CMK (cell line): Measurements from ENCODE around the gene CARMIL1.
A peak's percentile ranks its signal among the peaks of the same experiment; 100 is the strongest.

Experiments used
- DNase-seq: peaks from one replicate; pipeline ENCODE4 v3.0.0-alpha.2; 2010; ENCODE audit warnings: low read depth

Gene CARMIL1

DNA sequence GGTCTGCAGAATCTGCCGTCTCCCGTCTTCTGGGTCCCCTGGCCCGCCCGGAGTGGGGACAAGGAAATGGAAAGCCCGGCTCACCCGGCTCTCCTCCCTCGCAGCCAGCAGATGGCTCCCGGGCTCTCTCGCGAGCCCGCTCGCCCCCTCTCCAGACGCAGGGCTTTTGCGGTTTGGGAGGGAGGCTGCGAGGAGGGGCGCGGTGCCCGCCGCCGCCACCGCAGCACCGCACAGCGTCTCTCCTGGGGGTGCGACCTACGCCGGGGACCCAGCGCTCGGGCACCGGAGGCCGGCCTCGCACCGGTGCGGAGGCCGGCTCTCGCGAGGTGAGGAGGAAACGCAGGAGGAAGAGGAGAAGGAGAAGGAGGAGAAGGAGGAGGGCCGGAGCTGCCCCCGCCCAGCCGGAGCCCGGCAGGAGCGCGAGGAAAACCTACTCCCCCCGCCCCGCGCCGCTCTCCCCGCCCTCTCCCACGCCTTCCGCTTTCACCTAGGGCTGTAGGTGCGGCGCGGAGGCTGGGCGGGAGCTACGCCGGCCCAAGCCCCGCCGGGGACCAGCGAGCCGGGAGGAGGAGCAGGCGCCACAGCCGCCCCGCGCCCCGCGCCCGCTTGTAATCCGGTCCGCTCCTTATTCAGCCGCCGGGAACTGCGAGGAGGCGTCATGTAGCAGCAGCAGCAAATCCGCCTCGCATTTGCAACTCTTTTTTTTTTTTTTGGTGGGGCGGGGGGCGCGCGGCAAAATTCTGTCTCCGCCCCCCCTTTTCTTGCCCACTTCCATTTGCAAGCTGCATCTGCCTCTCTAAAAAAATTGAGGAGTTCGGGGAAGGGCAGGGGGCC, at the start of gene CARMIL1:
Gene CARMIL1 (plus strand): TSS at position 461 of the 834 bp plus-strand sequence. CDS start 422 bp downstream, outside the sequence.
- DNase-seq: peak; percentile 77

DNA sequence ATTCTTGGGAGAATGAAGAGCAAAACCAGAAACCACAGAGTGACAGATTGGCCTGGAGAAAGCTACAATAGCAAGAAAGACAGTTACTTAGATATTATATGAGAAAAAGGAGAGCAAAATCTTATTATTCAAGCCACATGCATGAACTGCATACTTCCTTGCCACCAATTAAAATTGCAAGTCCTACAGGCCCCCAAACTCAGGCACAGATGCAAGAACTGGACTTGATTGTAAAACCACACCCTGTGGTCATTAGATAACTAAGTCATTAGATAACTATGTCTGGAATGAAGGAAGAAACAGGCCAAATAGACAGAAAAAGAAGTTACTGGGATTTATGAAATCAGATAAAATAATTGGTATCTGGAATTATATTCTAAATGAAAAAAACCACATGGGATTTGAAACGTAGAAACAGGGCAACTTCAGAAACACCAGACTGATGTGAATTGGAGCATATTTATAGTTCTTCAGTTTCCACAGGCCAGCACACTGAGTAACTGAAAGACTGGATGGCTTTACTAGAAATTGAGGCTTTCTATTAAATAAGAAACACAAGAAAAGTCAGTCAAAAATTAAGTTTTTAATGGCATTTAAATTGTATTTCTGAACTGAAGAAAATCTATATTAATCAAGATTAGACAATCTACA, 49.4 kb upstream of the CARMIL1 start:
- DNase-seq: no peak

DNA sequence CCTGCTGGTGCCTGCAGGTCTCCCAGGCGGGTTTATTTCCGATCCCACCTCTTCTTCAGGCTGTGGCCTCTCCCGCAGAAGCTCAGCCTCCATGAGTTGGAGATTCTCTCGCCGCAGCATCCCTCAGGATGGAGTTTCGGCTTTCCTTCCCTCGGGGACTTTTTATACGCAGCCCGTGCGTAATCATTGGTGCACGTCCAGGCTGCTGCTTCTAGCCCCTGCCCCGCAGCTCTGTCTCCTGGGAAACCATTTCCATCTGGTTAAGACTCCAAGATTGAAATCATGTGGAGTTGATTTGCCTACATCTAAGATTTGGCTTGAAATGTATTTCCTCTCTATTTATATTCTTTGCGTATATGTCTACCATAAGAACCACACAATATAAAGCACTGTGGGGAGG, 46.7 kb upstream of the CARMIL1 start:
- no peak for DNase-seq

DNA sequence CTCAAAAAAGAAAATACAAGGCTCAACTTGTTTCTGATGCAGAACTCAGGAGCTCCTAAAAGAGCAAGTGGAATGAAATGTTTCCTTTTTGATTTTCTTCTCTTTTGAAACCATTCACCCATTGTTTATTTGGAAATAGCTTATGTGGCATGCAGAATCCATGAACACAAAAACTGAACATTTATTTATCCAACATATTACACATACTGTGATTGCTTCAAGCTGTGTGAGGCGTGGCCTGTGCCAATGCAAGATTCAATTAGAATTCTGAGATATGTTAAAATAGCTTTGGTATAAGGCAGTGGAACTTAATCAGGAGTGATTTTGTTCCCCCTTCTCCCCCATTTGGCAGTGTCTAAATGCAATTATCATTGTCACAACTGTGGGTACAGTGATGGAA, 45.9 kb upstream of the CARMIL1 start:
- DNase-seq: no peak

DNA sequence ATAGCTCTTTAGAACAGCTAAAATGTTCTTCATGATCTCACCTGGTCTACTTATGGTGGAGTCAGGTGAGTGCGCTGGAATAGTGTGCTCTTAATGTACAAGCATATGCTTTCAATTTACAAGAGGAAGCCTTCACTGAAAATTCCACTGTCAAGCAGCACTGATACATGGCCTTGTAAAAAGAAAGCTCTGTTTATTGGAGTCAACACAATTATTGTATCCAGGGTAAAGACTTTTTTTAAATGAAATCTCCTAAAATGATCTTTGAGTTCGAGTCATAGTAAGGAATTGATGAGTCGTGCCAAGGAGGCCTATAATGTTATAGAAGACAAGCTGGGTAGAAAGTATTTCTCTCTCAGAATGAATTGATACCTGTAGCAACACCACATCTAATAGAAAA, 41.6 kb upstream of the CARMIL1 start:
- DNase-seq: no peak

DNA sequence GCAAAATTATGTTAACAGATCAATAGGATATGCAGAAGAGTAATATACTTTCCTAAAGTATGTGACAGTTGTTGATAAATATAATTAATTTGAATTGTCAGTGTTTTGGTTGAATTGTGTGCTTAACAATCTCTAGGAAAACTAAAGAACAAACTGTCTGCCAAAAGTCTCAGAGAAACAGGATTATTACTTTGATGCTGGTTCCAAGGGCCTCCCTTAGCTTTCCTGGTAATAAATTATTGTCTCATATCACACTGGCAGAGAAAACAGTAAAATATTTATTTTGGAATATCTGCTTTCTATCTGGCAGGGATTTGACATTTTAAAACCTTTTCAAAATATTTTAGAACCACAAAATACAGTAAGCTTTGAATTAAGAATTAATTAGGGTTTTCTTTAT, 40.1 kb upstream of the CARMIL1 start:
- no peak for DNase-seq

DNA sequence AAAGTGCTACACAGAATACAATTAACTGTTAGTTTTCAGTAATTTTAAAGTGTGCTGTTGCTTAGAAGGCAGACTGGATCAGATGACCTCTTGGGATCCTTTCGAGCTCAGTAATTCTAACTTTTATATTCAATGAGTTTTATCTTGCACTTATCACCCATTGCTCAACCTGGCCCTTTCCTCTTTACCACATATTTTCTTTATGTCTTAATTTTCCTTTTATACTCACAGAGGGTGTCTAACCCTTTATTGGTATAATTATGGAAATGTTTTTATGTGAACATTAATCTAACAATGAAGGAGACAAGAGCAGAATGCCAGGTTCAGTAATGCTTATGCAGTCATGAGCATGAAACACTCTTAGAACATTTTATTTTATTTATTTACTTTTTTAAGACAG, 39.7 kb upstream of the CARMIL1 start:
- no peak for DNase-seq

DNA sequence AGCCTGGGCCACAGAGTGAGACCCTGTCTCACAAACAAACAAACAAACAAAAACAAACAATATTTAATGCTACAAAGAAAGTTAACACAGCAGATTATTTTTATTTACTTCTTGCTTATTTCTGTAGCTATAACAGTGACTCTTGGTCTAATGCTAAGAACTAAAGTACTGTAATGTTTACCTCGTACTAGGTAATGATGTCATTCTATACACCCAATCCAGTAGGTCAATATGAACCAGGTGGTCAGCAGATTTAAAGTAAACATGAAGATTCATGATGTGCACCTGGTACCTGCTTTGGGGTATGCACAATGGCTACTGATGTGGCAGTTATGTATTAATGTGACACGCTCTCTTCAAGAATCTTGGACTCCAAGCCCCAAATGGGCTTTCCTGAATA, 36.6 kb upstream of the CARMIL1 start:
- no peak for DNase-seq

DNA sequence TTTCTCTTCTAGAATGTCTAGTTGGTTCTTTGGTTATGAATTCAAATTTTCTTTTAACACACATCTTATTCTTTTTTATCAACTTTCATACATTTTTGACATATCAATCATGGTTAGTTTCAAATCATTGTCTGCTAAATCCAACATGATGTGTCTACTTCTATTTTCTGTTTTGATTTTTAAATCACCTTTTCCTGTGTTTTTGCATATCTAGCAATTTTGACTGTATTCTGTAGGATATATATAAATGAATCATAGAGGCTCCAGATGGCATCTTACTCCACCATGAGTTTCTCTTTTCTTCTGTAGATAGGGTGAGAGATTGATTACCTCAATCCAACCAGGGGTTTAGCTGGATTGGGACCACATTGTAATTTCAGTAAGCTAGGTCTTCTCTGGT, 34.3 kb upstream of the CARMIL1 start:
- no peak for DNase-seq

DNA sequence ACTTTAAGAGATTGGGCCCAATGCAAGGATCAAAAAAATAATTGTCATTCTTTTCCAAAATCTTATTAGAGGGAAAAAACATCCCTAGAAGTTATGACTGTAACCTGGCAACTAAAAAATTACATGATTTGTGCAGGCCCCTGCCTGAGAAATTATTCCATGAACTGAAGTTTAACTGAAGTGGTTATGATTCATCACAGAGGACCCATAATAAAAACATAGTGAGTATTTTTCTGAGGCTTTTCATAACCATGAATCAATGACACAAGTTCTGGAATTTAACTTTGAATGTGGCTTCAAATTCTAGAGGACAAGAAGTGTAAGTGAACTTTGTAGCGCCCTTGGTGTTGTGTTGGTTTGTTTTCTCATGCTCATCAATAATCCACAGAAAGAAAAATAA, 31.1 kb upstream of the CARMIL1 start:
- DNase-seq: no peak

DNA sequence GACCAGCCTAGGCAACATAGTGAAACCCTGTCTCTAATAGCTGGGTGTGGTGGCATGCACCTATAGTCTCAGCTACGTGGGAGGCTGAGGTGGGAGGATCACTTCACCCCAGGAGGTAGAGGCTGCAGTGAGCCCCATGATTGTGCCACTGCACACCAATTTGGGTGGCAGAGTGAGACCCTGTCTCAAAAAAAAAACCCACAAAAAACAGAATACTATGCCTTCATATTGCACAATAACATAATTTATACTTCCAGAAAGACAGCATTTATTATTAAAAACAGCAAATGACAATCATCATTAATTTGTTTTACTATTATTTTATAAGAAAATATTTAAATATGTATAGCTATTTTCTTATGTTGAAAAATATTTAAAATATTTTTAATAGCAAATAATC, 30.0 kb upstream of the CARMIL1 start:
- DNase-seq: no peak

DNA sequence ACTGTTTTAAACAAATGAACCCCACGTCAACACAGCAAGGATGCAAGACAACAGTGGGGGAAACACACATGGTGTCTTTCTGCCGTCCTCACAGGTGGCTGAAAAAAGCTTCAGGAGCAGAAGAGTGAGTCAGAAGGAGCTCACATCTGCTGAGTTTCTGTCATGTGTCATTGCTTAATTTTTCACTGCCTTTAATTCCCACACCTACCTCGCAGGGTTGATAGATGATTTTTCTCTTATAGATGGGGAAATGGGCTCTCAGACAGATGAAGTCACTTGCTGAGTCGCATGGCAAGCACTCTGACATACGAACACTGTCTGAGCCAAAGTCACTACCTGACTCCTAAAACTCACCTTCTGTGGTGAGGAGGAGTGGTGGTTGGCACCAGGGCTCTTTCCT, 28.3 kb upstream of the CARMIL1 start:
- no peak for DNase-seq

DNA sequence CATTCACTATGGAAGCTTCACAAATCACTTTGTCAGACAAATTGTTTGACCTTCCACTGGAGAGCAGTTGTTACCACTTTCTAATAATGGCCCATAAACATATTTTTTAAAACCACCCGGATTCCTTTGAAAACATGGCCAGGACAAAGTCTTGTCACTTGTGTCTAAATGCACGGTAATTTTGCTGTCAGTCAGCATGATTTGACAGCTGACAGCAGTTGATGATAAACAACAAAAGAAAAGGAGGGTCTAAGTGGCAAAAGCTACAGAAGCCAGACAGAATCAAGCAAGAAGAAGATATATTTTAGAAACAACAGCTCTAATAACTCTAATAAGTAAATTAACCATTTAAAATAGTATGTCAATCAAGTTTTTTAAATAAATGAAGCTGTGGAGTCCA, 27.7 kb upstream of the CARMIL1 start:
- no peak for DNase-seq

DNA sequence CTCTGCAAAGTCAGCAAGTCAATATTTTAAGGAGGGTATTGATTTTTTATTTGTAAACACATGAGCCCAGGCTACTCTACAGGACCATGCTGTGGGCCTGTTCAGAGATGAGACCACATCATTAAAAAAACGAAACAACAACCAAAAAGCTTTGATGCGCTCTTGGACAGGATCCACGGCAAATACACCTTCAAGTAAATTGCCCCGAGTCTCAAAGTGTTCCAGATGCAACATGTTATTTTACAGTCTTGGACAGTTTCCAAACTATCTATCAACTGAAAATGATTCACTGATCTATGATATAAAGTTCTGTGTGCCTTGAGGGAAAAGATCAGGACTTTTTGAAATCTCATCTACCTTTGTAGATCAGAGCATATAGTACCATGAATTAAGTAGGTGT, 25.8 kb upstream of the CARMIL1 start:
- no peak for DNase-seq

DNA sequence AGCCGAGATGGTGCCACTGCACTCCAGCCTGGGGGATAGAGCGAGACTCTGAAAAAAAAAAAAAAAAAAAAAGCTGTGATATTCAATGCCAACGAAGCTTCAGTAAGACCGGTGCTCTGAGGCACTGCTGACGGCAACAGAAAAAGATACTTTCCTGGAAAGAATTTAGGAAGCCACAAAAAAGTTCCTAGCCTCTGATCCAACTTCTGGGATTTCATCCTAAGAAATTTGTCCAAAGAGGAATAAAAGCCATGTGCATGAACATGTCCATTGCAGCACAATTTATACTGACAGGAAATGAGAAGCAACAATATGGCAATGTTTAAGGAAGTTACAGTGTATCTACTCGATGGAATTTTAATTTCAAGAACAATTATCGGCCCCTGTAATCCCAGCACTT, 24.5 kb upstream of the CARMIL1 start:
- no peak for DNase-seq

DNA sequence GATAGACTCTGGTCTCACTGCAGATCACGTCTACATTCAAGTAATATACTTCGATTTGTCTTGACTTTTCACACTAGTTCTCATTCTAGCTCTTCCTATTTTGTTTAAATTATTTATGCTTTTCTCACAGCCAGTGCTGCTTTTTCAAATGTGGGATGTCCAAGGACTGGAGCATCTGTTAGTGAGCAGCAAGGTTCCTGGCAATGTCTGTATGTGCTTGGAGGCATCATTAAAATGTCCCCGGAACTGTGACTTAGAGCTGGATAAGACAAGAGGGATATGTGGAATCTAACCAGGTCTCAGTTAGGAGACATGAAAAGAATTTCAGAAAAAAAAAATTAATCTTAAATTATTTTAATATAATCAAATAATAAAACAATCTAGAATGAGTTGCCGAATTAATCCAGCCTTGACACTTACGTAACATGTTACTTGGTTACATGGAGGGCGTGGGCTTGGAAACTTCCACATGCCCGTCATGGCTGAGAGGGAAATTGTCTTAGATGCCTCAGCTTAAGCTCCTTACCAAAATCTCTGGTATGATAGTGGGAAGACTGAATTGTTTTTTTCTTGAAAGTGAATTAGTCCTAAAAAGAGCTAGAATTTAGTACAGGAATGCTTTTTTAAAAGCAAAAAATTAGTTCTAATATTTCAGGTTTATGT, 21.4 kb upstream of the CARMIL1 start:
- no peak for DNase-seq

DNA sequence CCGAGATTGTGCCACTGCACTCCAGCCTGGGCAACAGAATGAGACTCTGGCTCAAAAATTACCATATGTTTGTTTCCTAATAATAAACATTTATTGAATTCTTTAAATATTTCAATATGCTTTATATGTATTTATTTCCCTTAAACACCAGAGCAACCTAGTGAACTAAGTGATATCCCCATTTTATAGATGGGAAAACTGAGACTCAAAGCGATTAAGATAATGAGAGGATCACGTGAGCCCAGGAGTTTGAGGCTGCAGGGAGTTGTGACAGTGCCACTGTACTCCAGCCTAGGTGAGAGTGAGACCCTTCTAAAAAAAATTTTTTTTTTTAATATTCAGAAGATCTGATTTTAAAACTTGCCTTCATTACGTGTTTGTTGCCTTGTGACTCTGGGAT, 19.4 kb upstream of the CARMIL1 start:
- no peak for DNase-seq

DNA sequence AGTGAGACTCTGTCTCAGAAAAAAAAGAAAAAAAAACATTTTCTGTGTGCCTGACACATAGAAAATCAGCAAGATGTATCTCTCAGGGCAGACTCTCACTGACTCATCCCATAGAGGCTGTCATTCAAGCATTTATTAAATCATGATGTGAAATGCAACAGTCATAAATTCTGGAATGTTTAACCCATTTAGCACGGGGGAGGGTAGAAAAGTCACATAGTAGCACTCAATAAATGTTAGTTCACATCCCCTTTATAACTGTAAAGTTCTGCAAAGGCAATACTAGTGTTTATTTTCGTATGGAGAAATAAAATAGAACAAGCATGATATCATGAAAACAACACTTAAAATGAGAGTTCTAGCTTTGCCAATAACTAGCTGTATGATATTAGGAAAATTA, 15.5 kb upstream of the CARMIL1 start:
- no peak for DNase-seq

DNA sequence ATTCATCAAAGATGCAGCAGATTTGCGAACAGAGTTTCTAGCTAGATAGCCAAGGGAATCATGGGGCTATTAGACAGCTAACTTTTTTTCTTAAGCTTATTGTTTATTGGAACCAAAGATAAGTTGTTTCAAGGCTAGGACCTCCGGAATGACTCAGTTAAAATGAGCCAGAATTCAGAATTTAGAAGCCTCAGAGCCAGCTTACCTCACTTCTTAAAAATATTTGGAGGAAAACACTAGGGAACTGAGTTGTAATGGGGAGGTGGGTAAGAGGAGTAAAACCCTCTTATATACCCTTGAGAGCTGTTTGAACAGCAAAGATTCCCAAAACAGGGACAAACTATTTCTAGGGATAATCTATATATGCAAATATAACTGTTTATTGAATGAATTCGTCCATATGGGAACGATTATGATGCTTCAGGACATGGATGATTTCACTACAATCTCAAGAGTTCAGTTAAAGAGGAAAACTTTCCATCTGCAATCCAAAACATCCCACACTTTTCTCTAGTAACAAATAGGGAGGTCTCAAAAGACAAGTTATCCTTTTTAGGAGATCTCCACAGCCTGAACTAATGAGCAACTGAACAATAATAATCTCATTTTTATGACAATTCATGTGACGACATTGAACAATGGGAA, 12.6 kb upstream of the CARMIL1 start:
- DNase-seq: no peak

DNA sequence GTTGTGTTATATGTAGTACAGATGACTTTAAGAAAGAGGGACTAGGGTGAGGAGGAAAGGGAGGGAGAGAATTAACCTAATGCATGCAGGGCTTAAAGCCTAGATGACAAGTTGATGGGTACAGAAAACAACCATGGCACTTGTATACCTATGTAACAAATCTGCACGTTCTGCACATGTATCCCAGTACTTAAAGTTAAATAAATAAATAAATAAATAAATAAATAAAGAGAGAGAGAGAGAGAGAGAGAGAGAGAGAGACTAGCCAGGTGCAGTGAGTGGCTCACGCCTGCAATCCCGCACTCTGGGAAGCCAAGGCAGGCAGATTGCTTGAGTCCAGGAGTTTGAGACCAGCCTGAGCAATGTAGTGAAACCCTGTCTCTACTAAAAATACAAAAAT, 11.5 kb upstream of the CARMIL1 start:
- DNase-seq: no peak

DNA sequence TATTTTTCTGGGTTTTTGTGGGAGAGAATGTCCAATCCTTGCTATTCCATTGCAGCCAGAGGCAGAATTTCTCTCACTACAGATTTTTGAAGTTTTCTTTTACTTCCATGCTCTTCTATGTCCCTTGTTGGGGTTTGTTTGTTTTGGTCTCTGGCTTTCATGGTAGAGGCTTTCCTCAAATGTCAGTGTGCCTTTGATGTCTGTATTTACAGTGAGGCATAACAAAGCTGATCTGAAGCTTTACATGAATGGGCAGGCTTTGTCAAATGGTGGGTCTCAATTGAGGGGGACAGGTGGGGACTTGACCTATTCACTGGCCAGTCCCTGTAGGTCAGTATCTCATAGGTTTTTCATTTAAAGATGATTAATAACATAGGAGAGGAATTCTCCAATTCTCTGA, 8.6 kb upstream of the CARMIL1 start:
- no peak for DNase-seq

DNA sequence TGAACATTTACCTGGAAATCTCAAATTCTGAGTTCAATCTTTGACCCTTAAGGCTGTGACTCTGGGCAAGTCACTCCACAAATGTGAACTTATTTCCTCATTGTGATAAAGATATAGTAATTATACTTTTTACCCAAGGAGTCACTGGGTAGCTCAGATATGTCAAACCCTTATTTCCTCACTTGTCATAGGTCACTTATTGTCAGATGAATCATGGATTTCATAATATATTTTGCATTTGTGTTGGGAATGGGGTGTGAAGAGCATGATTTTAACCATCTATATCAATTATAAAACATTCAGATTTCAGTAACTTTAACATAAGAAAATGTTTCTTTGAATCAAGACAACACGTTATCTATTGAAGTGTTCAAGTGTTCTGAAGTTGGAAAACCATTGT, 3.7 kb upstream of the CARMIL1 start:
- DNase-seq: no peak

DNA sequence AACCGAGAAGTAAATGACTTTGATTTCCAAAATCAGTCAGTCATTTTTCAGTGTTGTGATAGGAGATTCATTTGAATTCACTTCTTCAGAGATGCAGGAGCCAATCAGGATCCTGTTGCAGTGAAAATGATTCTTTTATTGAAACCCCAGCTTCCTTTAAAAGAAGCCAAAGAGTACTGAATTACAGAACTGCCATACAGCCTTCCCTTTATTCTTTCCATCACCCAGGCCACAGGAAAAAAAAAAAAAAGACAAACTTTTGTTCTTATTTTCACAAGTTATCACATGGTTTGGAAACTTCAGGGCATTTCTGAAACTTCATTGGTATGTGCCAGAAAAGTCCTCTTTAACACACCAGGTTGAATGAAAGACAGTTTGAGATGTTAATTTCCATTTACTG, 1.8 kb upstream of the CARMIL1 start:
- DNase-seq: no peak
